Stimulated activated CD8-positive, alpha-beta memory T cell treated with anti-CD3 and anti-CD28 coated beads, Interleukin-7, amount 100 ng/mL, for 48 hours (primary cell): ENCODE data around the gene DDX41.

Experiments
- DNase-seq, 2 donors: peaks; one replicate each; pipeline ENCODE4 v3.0.0-alpha.2; 2020; ENCODE audit warnings: low read depth in 1 of 2; ENCODE audit errors: extremely low read depth in 1 of 2

DDX41 gene

GRCh38 chr5:177513500-177513899 is 3.3 kb downstream of the DDX41 start:
- no peak for DNase-seq

DNA sequence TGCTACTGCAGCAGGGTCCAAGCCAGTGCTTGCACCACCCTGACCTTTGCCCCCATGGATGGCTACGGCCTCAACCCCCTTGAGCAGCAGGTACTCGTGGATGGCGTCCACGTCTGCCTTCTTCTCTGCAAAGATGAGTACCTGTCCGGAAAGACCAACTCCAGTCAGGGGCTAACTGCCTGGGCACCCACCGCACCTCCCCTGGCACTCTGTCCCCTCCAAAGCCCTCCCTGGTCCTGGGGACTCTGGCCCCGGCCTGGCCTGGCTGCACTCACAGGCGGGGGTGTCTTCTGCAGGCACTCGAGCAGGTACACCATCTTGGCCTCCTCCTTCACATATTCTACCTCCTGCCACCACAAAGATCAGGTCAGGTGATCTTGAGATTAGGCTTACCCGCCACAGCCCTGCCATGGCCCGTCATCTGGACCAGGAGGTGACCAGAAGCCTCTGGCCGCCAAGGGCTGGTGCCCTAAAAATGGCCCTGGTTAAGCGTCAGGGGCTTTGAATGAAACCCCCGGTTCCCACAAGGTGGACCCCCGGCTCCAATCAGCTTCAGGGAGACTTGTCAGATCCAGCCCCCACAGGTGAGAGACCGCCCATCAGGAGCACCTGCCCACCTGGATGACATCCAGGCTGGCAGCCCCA is 3.9 kb downstream of the DDX41 start:
- no peak for DNase-seq

DNA sequence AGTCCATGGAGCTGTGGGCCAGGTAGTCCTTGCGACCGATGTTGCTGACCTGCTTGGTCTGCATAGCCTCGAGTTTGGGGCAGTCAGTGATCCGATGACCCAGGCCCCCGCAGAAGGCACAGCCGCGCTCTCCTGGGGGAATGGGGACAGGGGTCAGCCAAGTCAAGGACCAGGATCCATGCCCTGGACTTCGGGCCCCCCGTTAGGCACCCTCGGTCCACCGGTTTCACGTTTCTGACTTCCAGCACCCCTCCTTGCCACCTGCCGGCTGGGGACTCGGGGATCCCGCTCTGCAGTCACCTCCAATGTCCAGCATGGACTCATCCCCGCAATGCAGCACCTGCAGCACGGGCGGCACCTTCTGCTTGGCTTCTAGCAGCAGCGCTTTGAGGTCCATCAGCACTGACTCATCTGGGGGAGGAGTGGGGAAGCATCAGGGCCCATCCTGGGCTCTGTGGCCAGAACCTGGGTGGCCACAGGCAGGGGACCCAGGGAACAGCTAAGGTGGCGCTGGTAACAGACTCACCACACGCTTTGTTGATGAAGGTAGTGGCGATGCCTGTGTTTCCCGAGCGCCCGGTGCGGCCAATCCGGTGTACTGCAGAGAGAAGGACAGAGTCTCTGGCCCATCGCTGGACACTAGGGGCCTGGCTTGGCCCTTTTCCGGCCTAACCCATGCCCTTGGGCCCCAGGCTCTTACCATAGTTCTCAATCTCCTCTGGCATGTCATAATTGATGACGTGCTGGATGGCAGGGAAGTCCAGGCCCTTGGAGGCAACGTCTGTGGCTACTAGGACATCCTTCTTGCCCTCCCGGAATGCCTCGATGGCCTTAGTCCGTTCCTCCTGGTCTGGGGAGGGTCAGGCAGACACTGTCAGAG is 4.7 kb downstream of the DDX41 start:
- DNase-seq, result no peak

DNA sequence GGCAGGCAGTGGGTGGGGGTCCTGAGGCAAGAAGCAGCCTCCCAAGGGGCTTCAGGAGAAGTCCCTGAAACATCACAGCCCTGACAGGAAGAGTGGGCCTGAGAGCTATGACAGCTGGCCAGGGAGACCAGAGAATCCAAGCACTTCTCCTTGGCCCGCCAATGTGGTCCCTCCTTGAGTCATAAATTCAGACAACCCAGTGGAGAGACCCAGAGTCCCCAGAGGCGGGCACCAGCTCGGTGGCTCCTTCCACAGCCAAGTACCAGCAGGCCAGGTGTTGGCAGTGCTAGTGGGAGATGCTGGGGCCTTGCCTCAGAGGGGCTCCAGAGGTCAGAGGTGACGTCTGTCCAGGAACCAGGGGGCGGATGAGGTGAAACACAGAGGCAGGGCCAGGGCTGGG is 5.6 kb downstream of the DDX41 start:
- no peak for DNase-seq

DNA sequence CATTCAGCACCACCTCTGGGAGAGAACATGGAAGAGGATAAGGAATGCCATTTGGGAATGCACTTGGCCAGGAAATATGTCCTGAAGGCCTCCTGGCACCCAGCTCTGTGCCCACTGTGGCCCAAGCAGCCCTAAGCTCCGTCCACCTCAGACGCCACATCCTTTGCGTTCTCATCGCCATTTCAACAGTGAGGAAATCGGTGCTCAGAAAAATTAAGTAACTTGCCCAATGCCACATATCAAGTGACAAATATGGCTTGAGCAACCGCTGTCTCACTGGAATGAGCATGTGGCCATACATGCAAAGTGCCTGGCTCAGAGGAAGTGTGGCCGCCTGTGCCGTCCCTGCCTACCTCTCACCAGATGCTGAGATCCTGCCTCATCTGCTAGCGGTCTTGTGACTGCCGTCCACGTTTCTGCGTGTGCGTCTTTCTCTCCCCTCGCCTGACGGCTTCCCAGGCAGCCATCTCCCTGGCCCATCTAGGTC is 6.2 kb downstream of the DDX41 start:
- DNase-seq, result no peak

DNA sequence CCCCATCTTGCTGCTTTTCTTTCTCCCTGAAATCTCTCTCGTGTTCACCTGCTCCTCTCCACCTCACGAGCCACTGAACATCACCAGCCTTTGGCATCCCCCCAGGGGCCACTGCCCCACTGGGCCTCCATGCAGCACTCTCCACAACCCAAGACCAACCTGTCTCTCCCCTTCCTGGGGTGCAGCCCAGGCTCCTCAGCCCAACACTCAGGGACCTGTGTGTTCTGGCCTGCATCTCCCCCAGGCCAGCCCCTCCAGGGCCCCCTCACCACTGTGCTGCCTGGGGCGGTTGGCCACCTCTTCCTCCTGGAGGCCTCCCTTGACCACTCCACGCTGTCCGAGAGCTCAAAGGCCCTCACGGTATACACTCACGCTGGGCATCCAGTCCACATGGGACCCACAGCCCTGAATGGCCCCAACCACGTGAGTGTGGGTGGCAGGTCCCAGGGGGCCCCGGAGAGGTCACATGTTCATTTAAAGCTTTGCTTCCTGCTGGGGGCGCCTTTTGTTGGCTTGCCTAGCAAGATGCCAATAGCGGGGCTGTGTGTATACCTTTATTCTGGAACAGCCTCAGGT is 6.7 kb downstream of the DDX41 start:
- no peak for DNase-seq

- DNase-seq, result no peak
Measured at GRCh38 chr5:177509381-177509951, 7.3 kb downstream of the DDX41 start, which contains the start of gene DOK3. TSS of gene DOK3 (minus strand) at chr5:177509826. CDS start at chr5:177509540, 286 bp downstream.

DNA sequence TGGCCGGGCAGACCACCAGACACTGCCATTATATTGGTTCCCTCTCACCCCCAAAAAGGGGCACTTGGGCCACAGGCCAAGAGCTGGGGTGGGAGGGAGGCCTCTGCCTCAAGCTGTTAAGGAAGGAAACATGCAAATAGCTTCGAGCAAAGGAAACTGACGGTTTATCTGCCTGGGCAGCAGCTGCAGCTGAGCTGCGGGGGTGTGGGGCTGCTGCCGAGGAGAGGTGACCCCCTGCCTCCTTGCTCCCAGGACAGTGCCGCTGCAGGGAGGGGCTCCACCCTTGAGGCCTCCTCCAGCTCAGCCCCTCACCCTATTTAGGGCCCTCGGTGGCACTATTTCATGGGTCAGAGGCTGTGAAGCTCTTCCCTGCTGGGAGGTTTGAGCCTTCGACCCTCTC is 7.9 kb downstream of the DDX41 start:
- DNase-seq, result no peak

GRCh38 chr5:177508221-177508611 is 8.5 kb downstream of the DDX41 start:
- DNase-seq, result no peak

GRCh38 chr5:177507596-177508220 is 9.1 kb downstream of the DDX41 start:
- no peak for DNase-seq

- DNase-seq, result no peak
Measured at GRCh38 chr5:177507165-177507564, 9.6 kb downstream of the DDX41 start.

GRCh38 chr5:177505075-177505474 is 11.7 kb downstream of the DDX41 start:
- no peak for DNase-seq

DNA sequence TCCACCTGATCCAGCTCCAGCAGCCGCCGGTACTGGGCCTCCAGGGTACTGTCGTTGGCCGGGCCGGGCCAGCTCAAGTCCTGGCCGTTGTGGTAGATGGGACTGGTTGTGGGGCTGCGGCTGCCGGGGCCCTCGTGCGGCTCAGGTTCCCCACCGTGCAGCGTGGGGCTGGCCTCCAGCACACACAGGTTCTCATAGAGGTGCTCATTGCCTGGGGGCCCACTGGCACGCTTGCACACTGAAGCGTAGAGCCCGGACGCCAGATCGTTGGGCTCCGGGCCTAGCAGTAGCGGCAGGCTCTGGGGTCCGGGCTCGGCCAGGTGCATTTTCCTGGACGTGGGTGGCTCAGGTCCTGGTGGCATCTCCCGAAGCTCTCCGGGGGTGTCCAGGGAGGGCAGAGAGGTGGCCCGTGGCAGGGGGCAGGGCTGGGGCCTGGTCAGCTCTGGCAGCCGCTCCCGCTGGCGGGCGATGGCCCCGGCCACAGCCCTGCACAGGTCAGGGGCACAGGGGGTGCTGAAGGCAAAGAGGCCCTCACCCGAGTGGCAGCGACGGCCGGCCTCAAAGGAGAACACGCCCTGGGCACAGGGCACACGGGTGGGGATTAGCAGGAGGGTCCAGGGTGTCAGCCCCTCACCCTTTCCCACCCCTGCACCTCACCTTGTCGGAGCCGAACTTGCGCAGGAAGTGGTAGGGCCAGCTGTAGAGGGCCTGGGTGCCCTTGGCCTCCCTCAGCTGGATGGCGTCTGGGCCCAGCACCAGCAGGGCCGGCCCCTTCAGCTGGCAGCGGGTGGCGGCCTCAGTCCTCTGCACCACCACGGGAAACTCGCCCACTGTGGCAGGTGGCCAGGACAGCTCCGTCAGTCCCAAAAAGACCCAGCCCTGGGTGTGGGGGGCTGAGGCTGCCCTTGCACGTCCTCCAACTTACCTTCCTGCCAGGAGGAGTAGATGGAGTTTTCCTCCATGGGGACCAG is 12.4 kb downstream of the DDX41 start:
- DNase-seq, result no peak

DNA sequence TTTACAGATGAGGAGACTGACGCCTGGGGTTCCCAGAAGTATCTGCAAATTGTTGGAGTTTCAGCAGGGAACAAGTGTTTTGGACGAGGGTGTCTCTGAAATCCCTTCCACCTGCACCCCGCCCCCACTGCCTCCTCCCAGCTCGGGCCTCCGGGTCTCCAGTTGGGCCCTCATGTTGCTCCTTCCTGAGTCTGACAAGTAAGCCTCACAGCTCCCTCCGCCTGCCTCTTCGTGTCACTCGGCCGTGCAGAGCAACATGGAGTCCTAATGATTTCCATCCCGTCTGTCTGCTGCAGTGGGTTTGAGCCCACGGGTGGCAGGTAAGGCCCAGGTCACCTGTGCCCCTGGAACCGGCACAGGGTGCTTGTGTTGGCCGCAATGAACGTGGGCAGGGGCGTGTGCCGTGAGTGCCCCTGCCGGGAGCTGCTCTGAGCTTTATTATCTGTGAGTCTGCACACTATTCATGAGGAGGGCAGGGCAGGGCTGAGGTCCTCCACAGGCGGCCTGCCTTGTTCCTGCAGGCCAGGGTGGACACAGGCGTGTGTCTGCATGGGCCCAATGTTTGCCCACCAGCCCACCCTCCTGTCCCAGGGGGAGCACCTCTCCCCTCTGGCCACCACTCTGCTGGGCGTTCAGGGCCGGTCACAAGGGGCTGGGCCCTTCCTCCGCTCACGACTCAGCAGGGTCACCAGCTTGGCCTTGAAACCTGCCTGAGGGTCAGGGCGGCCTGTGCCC is 13.2 kb downstream of the DDX41 start:
- DNase-seq, result no peak

DNA sequence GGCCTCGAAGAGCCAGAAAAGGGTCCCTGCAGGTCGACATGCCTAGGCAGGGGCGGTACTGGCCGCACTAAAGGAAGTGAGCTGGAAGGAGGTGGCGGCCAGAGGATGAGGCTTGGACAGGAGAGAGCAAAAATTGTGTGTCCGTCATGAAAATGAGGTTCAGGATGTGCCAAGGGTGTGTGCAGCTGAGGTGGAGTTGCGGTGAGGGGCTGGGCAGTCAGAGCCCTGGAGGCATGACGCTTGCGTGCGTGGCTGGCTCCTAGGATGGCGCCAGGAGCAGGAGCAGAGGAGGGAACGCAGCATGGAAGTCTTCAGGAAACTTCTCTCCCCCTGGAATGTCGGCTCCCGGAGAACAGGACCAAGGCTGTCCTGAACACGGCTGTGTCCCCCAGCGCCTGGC is 13.9 kb downstream of the DDX41 start:
- no peak for DNase-seq

GRCh38 chr5:177501874-177502678 is 14.7 kb downstream of the DDX41 start:
- no peak for DNase-seq

DNA sequence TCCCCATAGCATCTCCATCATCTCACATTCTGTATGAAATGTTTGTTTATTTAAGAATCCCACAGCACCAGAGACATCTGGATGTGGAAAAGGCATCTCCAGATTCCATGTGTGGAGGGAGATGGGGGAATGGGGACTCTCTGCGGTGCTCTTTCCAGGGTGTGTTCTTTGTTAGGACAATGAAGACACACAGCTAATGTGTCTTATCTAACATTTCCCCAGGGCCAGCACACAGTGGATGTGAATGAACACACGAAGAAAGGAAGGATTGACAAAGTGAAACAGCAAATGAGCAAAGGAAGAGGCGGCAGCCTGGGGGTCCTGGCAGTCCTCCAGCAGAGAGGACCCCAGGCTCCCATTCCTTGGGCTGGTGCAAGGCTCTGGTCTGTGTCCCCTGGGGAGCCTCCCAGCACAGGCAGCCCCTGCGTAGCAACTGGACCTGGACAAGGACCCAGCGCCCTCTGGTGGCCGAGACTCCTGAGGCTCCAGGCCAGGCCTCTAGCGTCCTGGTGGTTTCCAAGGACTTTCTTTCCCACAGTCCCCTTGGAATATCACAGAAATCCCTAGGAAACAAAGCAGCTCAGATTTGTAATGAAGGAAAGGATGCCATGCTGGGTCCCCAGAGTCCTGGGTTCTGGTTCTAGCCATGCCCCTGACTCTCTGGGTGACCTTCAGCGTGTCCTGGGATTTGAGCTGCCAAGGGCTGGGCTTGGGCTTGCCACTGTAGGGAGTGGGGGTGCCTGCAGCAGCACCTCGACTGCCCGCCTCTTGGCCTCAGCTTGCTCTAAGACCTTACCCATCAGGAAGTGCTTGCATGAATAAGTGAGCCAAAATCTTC is 15.9 kb downstream of the DDX41 start:
- DNase-seq, result peak; percentile 52 to 73
